ENCODE results near the gene SPDYE2. TPM values are rescaled to one million over a fixed set of nuclear protein-coding genes. Genes with fewer than 3 reads are reported as not detected.
A peak's percentile ranks its signal among the peaks of the same experiment; 100 is the strongest.
"Not testable (repeated sequence)": the region's sequence is repeated elsewhere in the genome, so short reads cannot be mapped to it uniquely, and the experiment has no call there.

The SPDYE2 gene
- total and polyA plus RNA-seq, 11 donors: 0.15 to 0.24 TPM; not detected in 9

GRCh38 chr7:102593637-102594334 lies 42.8 kb downstream of the SPDYE2 start:
- intact Hi-C loops (cut with DNase I); H3K4me3 ChIP-seq: not testable (repeated sequence)

GRCh38 chr7:102596036-102596435 lies 45.0 kb downstream of the SPDYE2 start:
- ATAC-seq; H3K27ac ChIP-seq; H3K27me3 ChIP-seq; intact Hi-C loops (cut with DNase I); H3K9me3 ChIP-seq; H3K4me1 ChIP-seq; H3K4me3 ChIP-seq; H3K36me3 ChIP-seq: not testable (repeated sequence)
- DNase-seq: peak in 2 of 5 donors; percentile 10 to 14
- WGBS, 4 donors: 79 to 93% (median 85%) methylated on average over 4 of the region's 10 CpGs; no CpG with 5 or more reads in 1 of the 4 donors

More at GRCh38 chr7:102593637-102594334, 42.8 kb downstream of the SPDYE2 start:
- not testable (repeated sequence) for H3K27me3 ChIP-seq, H3K27ac ChIP-seq, H3K9me3 ChIP-seq, H3K36me3 ChIP-seq, H3K4me1 ChIP-seq, DNase-seq
- peak in 3 of 4 donors; percentile 25 to 38 (median 31) for ATAC-seq
- WGBS, 4 donors: no CpG with 5 or more reads among the region's 68 CpGs

GRCh38 chr7:102599699-102600098 lies 48.7 kb downstream of the SPDYE2 start:
- H3K27ac ChIP-seq; H3K36me3 ChIP-seq; intact Hi-C loops (cut with DNase I); H3K4me1 ChIP-seq; H3K27me3 ChIP-seq; H3K4me3 ChIP-seq; H3K9me3 ChIP-seq; DNase-seq; ATAC-seq: not testable (repeated sequence)
- no CpG with 5 or more reads among the region's 9 CpGs for WGBS, 4 donors

GRCh38 chr7:102602317-102602716 lies 51.3 kb downstream of the SPDYE2 start:
- H3K27me3 ChIP-seq; intact Hi-C loops (cut with DNase I); H3K9me3 ChIP-seq; H3K36me3 ChIP-seq; H3K4me3 ChIP-seq; DNase-seq; H3K4me1 ChIP-seq; H3K27ac ChIP-seq: not testable (repeated sequence)
- peak in 1 of 4 donors; percentile 18 for ATAC-seq
- no CpG with 5 or more reads among the region's 12 CpGs for WGBS, 4 donors

GRCh38 chr7:102604431-102605145 lies 53.6 kb downstream of the SPDYE2 start:
- 36% methylated on average over 5 of the region's 19 CpGs; no CpG with 5 or more reads in 3 of the 4 donors for WGBS, 4 donors
- H3K27ac ChIP-seq; H3K4me1 ChIP-seq; H3K36me3 ChIP-seq; intact Hi-C loops (cut with DNase I); H3K9me3 ChIP-seq; H3K27me3 ChIP-seq; H3K4me3 ChIP-seq; DNase-seq: not testable (repeated sequence)
- ATAC-seq: peak in 3 of 4 donors; percentile 41 to 79 (median 49)

GRCh38 chr7:102606848-102607247 lies 55.8 kb downstream of the SPDYE2 start:
- DNase-seq; H3K4me3 ChIP-seq; H3K9me3 ChIP-seq; H3K27me3 ChIP-seq; H3K4me1 ChIP-seq; intact Hi-C loops (cut with DNase I); H3K36me3 ChIP-seq; ATAC-seq; H3K27ac ChIP-seq: not testable (repeated sequence)
- WGBS, 4 donors: no CpG with 5 or more reads among the region's 5 CpGs

- H3K4me3 ChIP-seq; intact Hi-C loops (cut with DNase I); ATAC-seq; H3K27ac ChIP-seq; H3K36me3 ChIP-seq; H3K27me3 ChIP-seq; H3K4me1 ChIP-seq; H3K9me3 ChIP-seq; DNase-seq: not testable (repeated sequence)
- 74 to 80% methylated on average over 5 of the region's 10 CpGs; no CpG with 5 or more reads in 2 of the 4 donors for WGBS, 4 donors
Observed at GRCh38 chr7:102609734-102610133, 58.7 kb downstream of the SPDYE2 start.

- H3K4me1 ChIP-seq; H3K9me3 ChIP-seq; ATAC-seq; H3K27ac ChIP-seq; H3K4me3 ChIP-seq; H3K36me3 ChIP-seq; intact Hi-C loops (cut with DNase I); H3K27me3 ChIP-seq: not testable (repeated sequence)
- 100% methylated on average over 2 of the region's 7 CpGs; no CpG with 5 or more reads in 3 of the 4 donors for WGBS, 4 donors
- DNase-seq: peak in 3 of 5 donors; percentile 15 to 26 (median 17)
Observed at GRCh38 chr7:102610441-102610840, 59.4 kb downstream of the SPDYE2 start.

- ATAC-seq: peak; percentile 62 to 83 (median 73)
- H3K36me3 ChIP-seq; intact Hi-C loops (cut with DNase I); DNase-seq; H3K4me1 ChIP-seq; H3K9me3 ChIP-seq; H3K27ac ChIP-seq; H3K4me3 ChIP-seq; H3K27me3 ChIP-seq: not testable (repeated sequence)
- no CpG with 5 or more reads among the region's 30 CpGs for WGBS, 4 donors
Observed at GRCh38 chr7:102611013-102611674, 60.1 kb downstream of the SPDYE2 start.

GRCh38 chr7:102611675-102612325 lies 60.8 kb downstream of the SPDYE2 start:
- 25 to 55% (median 30%) methylated on average over 7 of the region's 10 CpGs for WGBS, 4 donors
- H3K9me3 ChIP-seq; H3K27me3 ChIP-seq; intact Hi-C loops (cut with DNase I); H3K36me3 ChIP-seq; H3K4me1 ChIP-seq; ATAC-seq: not testable (repeated sequence)
- DNase-seq: peak; percentile 11 to 69 (median 32)
- Histone ChIP-seq H3K27ac (peak overlapping the region in 8 of 12 donors; percentile 31 to 93 (median 60)), H3K4me3 (peak overlapping the region in 4 of 12 donors; percentile 16 to 45 (median 36))
